Kidney (tissue), 14 donors: ENCODE results near the gene OSBPL9. TPM values are rescaled to one million over a fixed set of nuclear protein-coding genes. Genes with fewer than 3 reads are reported as not detected.

Experiments
- DNase-seq, 5 donors: peaks; one replicate each; pipeline ENCODE4 v3.0.0-alpha.2; 2013 to 2020
- FAIRE-seq: peaks from 2 replicates; lab custom pipeline; 2012; peaks lifted over from hg19 to GRCh38; lab: Jason Lieb, UNC
- H3K27ac ChIP-seq, 2 donors: one replicate each; pipeline ENCODE4 v1.7.0; 2013; ENCODE audit warnings: low read depth in 2 of 2, low read length in 2 of 2, inconsistent platforms in 1 of 2
- H3K27me3 ChIP-seq: one replicate; pipeline ENCODE4 v1.7.1; 2013; ENCODE audit warnings: low read length, inconsistent platforms; ENCODE audit not compliant: control insufficient read depth, insufficient read depth
- H3K36me3 ChIP-seq, 3 donors: one replicate each; pipeline versions ENCODE4 v1.7.0 to v1.7.1; 2013; ENCODE audit warnings: low read length in 3 of 3, control low read depth in 1 of 3, inconsistent platforms in 1 of 3; ENCODE audit not compliant: insufficient read depth in 3 of 3, control insufficient read depth in 2 of 3
- H3K4me1 ChIP-seq, 3 donors: one replicate each; pipeline versions ENCODE4 v1.7.0 to v1.7.1; 2013; ENCODE audit warnings: low read length in 3 of 3, inconsistent platforms in 1 of 3, low read depth in 1 of 3; ENCODE audit not compliant: control insufficient read depth in 2 of 3, insufficient read depth in 2 of 3
- H3K4me3 ChIP-seq, 3 donors: one replicate each; pipeline versions ENCODE4 v1.7.0 to v1.8.1; 2013; ENCODE audit warnings: low read length in 3 of 3, control low read depth in 1 of 3, inconsistent platforms in 1 of 3
- H3K9ac ChIP-seq, 3 donors: one replicate each; pipeline versions ENCODE4 v1.7.0 to v1.7.1; 2013; ENCODE audit warnings: low read length in 3 of 3, control low read depth in 1 of 3, inconsistent platforms in 1 of 3
- H3K9me3 ChIP-seq, 3 donors: one replicate each; pipeline versions ENCODE4 v1.7.0 to v1.7.1; 2013; ENCODE audit warnings: low read length in 3 of 3, control low read depth in 1 of 3, inconsistent platforms in 1 of 3; ENCODE audit not compliant: control insufficient read depth in 2 of 3, insufficient read depth in 1 of 3
- CTCF ChIP-seq: IDR thresholded peaks from 3 replicates; pipeline ENCODE4 v1.5.1; 2012; ENCODE audit warnings: mild to moderate bottlenecking, moderate library complexity, borderline replicate concordance; ENCODE audit not compliant: insufficient read depth; ENCODE audit errors: extremely low read depth
- intact Hi-C: fragments of 100-400 bp; cut with DNase I; formaldehyde crosslinking; loops from one replicate; pipeline ENCODE4 v1.11.1; 2022
- polyA plus RNA-seq: library from polyadenylated mRNA; stranded (reverse); fragments of 350-450 nt; fragmentation: Illumina TruSeq; extraction: RNeasy Lipid Tissue Mini Kit (QIAGEN cat#74804); gene quantifications from one replicate; pipeline ENCODE4 v1.2.3, GENCODE V29; 2014; ENCODE audit warnings: low read depth, low replicate concordance; ENCODE audit not compliant: insufficient read depth
- total RNA-seq: library from RNA; stranded (reverse); fragmentation: NEBNext Ultra II Directional; extraction: Animal tissue kit (Norgen Biotek cat#: 25700); gene quantifications from one replicate; pipeline ENCODE4 v1.2.1, GENCODE V29; 2021
- donor health status: control.
- donor health status: control.
- donor health status: control.
- donor health status: control.
- donor health status: control.
- donor health status: DM: yes; HTN: yes; CAD: no.
- donor health status: Normal renal cell carcinoma (clear cell type).

Gene OSBPL9
- total and polyA plus RNA-seq, 2 donors from 2014 or later: 73.2 to 76.6 TPM

DNA sequence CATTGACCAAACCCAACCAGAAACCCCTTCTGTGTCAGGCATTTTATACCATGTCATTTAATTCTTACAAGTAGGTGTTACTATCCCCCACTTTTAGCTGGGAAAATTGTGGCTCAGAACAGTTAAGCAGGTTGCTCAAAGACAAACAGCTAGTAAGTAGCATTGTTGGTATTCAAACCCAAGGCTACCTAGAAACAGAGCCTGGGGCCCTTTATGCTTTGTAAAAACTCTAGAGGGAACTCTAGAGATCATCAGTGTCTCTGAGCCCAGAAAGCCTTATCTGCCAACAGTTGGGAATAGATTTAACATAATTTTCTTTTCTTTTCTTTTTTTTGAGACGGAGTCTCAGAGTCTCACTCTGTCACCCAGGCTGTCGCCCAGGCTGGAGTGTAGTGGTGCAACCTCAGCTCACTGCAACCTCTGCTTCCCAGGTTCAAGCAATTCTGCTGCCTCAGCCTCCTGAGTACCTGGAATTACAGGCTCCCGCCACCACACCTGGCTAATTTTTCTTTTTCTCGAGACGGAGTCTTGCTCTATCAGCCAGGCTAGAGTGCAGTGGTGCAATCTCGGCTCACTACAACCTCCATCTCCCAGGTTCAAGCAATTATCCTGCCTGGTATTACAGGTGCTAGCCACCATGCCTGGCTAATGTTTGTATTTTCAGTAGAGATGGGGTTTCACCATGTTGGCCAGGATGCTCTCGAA is 48.5 kb upstream of the OSBPL9 start:
- no peak overlapping the region for H3K27ac ChIP-seq
- intact Hi-C loops: no loop called here
- TF ChIP-seq CTCF: no peak
- DNase-seq (no peak), FAIRE-seq (no peak)
- H3K4me1 ChIP-seq: peaks cover 0 to 7% (median 0%) of the 10 kb centered on the region in 3 donors
- H3K4me3 ChIP-seq: no peak overlapping the region
- no peak overlapping the region for H3K9ac ChIP-seq
- no peaks in the 10 kb centered on the region for H3K9me3 ChIP-seq
- no peaks in the 10 kb centered on the region for H3K27me3 ChIP-seq
- no peaks in the 10 kb centered on the region for H3K36me3 ChIP-seq

DNA sequence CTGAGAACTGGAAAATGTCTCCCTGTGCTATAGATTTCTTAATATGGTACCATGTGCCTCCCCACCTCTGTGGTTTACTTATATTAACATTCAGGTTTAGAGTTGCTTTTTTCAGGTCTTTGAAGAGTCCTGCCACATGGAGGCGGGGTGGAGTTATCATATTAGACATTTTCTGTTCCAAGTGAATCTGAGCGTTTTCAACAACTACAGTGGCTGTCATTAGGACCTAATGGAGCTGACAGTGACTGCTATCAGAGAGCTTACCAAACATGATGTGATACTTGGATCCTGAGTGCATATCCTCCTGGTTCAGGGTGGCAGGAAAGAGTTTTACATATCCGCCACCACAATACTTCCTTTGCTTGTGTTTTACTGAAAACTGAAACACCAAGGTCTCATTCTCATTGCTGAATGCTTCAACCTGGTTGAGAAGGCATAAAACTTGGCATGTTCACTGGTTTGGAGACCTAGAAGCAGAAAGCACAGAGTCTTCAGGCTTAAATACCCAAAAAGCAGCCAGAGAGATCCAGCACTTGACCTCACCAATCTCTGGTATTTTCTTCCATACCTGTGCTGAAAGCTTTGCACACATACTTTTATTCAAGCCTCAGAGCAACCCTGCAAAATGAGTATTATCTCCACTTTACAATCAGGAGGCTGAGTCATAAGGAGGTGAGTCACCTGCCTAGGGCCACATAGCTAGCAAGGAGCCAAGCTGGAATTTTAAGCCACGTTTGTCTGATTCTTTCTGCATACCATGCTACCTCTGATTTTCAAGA is 47.4 kb upstream of the OSBPL9 start:
- TF ChIP-seq CTCF: peak; percentile 5
- peaks cover 0 to 7% (median 0%) of the 10 kb centered on the region in 3 donors for H3K4me1 ChIP-seq
- FAIRE-seq (no peak), DNase-seq (peak in 1 of 5 donors; percentile 26)
- intact Hi-C loops: no loop called here
- no peaks in the 10 kb centered on the region for H3K9me3 ChIP-seq
- H3K27ac ChIP-seq: no peak overlapping the region
- H3K27me3 ChIP-seq: no peaks in the 10 kb centered on the region
- H3K36me3 ChIP-seq: no peaks in the 10 kb centered on the region
- H3K9ac ChIP-seq: no peak overlapping the region
- H3K4me3 ChIP-seq: no peak overlapping the region

DNA sequence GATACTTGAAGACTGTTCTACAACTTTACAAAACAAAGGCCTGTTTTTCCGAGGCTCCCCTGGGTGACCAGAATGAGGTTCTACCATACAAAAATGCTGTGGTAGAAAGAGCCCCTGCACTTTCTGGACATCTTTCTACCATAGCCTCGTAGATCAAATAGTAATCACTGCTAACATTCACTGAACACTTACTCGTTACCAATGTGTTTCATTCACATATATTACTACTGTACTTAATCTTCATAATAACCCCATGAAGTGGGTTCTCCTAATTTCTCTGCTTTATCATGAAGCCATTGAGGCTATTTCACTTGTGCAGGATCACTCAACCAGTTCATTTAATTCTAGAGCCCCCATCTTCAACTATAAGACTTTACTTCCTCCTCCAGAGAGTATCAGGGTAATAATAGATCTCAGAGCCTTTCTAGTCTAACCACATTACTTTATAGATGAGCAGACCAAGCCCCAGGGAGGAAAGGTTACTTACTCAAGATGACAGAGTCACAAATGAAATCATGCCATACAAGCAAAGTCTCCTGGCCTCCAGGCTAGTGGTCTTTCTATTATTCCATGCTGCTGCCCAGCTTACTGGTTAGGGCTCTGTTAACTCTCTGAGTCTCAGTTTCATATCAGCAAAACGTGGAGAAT is 46.7 kb upstream of the OSBPL9 start:
- DNase-seq: no peak
- Histone ChIP-seq H3K27ac (peak overlapping the region in 1 of 2 donors; percentile 16), H3K4me1 (peaks cover 0 to 7% (median 0%) of the 10 kb centered on the region in 3 donors), H3K27me3 (no peaks in the 10 kb centered on the region), H3K9me3 (no peaks in the 10 kb centered on the region), H3K36me3 (no peaks in the 10 kb centered on the region), H3K4me3 (no peak overlapping the region), H3K9ac (no peak overlapping the region)
- FAIRE-seq: no peak
- intact Hi-C loops: no loop called here
- TF ChIP-seq CTCF: no peak
